Breast epithelium (tissue), 3 donors: ENCODE data around the gene TMEM91.

Source experiments
- CTCF ChIP-seq, 3 donors: fragments of 450-650 bp; IDR thresholded peaks; one replicate each; pipeline ENCODE4 v1.5.1; 2016 to 2017; ENCODE audit warnings: antibody characterized with exemption in 3 of 3, mild to moderate bottlenecking in 3 of 3, moderate library complexity in 3 of 3
- POLR2A ChIP-seq: fragments of 450-650 bp; IDR thresholded peaks from one replicate; pipeline ENCODE4 v1.6.1; 2016; ENCODE audit warnings: antibody characterized with exemption, mild to moderate bottlenecking, moderate library complexity

- TF ChIP-seq POLR2A (no peak), CTCF (IDR thresholded peaks at IDR 0.05) (no peak)
Measured at GRCh38 chr19:41371541-41371940, 4.8 kb upstream of the TMEM91 start.
